ENCODE data around the gene TMEM25. TPM values are rescaled to one million over a fixed set of nuclear protein-coding genes. Genes with fewer than 3 reads are reported as not detected.
"Not testable (repeated sequence)": the region's sequence is repeated elsewhere in the genome, so short reads cannot be mapped to it uniquely, and the experiment has no call there.

TMEM25 gene
- total and polyA plus RNA-seq, 2 donors: 14.1 to 23.9 TPM

- WGBS: 80% methylated on average over 7 of the region's 7 CpGs
- Histone ChIP-seq H3K4me3 (ENCODE audit: low read depth, low read length) (no peak overlapping the region), H3K27ac (ENCODE audit: low read depth) (no peak overlapping the region), H3K4me1 (ENCODE audit: insufficient read depth) (peaks cover 2% of the 10 kb centered on the region), H3K36me3 (ENCODE audit: insufficient read depth) (peaks cover 1% of the 10 kb centered on the region)
- DNase-seq (ENCODE audit: extremely low spot score): no peak
These were observed 43.6 kb downstream of the TMEM25 start for GRCh38 chr11:118574636-118575035.

- H3K36me3 ChIP-seq (ENCODE audit: insufficient read depth); DNase-seq (ENCODE audit: extremely low spot score); H3K27ac ChIP-seq (ENCODE audit: low read depth); H3K4me1 ChIP-seq (ENCODE audit: insufficient read depth); H3K4me3 ChIP-seq (ENCODE audit: low read depth, low read length): not testable (repeated sequence)
These were observed 47.0 kb downstream of the TMEM25 start for GRCh38 chr11:118577995-118578394.

- no peak for DNase-seq (ENCODE audit: extremely low spot score)
- H3K4me3 ChIP-seq (ENCODE audit: low read depth, low read length): no peak overlapping the region
- H3K27ac ChIP-seq (ENCODE audit: low read depth): no peak overlapping the region
- 70% methylated on average over 6 of the region's 6 CpGs for WGBS
- H3K4me1 ChIP-seq (ENCODE audit: insufficient read depth): peaks cover 2% of the 10 kb centered on the region
- peaks cover 7% of the 10 kb centered on the region for H3K36me3 ChIP-seq (ENCODE audit: insufficient read depth)
These were observed 50.1 kb downstream of the TMEM25 start for GRCh38 chr11:118581057-118581456.

Other genes starting within 250 kb of the TMEM25 start
- gene CD3E, start 226.5 kb upstream of the TMEM25 start, total RNA-seq: 0.32 TPM
- gene CD3E, start 226.5 kb upstream of the TMEM25 start, polyA plus RNA-seq: 3.6 TPM
- 0.69 TPM for gene CD3D, start 188.5 kb upstream of the TMEM25 start, total RNA-seq
- 5.6 TPM for gene CD3D, start 188.5 kb upstream of the TMEM25 start, polyA plus RNA-seq
- 1.1 TPM for gene CD3G, start 186.8 kb upstream of the TMEM25 start, total RNA-seq
- gene CD3G, start 186.8 kb upstream of the TMEM25 start, polyA plus RNA-seq: 0.48 TPM
- 54.2 TPM for gene UBE4A, start 171.6 kb upstream of the TMEM25 start, total RNA-seq
- 19.7 TPM for gene UBE4A, start 171.6 kb upstream of the TMEM25 start, polyA plus RNA-seq
- 70.1 TPM for gene ATP5MG, start 129.6 kb upstream of the TMEM25 start, total RNA-seq
- 210 TPM for gene ATP5MG, start 129.6 kb upstream of the TMEM25 start, polyA plus RNA-seq
- 82.4 TPM for gene KMT2A, start 94.7 kb upstream of the TMEM25 start, total RNA-seq
- 19.6 TPM for gene KMT2A, start 94.7 kb upstream of the TMEM25 start, polyA plus RNA-seq
- not detected for gene TTC36, start 3.7 kb upstream of the TMEM25 start, total RNA-seq
- 0.49 TPM for gene TTC36, start 3.7 kb upstream of the TMEM25 start, polyA plus RNA-seq
- 26.1 TPM for gene IFT46, start 34.7 kb downstream of the TMEM25 start, total RNA-seq
- 25.1 TPM for gene IFT46, start 34.7 kb downstream of the TMEM25 start, polyA plus RNA-seq
- gene ARCN1, start 41.2 kb downstream of the TMEM25 start, total RNA-seq: 141 TPM
- gene ARCN1, start 41.2 kb downstream of the TMEM25 start, polyA plus RNA-seq: 90.2 TPM
- gene PHLDB1, start 76.4 kb downstream of the TMEM25 start, total RNA-seq: 54.0 TPM
- gene PHLDB1, start 76.4 kb downstream of the TMEM25 start, polyA plus RNA-seq: 112 TPM
- not detected for gene TREH, start 148.5 kb downstream of the TMEM25 start, total RNA-seq
- gene TREH, start 148.5 kb downstream of the TMEM25 start, polyA plus RNA-seq: 1.0 TPM